Measurements from ENCODE around the gene ELMO1.

The ELMO1 gene

DNA sequence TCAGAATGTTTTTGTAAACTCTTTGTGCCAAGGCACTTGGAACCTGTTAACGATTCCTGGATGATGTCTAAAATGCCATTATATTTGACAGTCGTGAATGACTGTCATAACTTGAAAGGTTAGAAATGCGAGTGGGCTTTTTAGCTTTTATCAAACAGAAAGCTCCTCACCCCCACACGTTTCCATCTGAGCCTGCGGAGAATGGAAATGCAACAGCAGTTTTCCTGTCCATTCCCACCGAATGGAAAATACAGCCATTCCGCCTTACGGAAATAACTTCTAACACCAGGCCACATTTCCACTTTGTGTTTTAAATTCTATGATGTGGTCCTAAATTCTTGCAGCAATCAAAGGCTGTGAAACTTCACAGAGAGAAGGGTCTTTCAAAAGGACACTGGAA is 83.8 kb downstream of the ELMO1 start:
- no peak for DNase-seq

DNA sequence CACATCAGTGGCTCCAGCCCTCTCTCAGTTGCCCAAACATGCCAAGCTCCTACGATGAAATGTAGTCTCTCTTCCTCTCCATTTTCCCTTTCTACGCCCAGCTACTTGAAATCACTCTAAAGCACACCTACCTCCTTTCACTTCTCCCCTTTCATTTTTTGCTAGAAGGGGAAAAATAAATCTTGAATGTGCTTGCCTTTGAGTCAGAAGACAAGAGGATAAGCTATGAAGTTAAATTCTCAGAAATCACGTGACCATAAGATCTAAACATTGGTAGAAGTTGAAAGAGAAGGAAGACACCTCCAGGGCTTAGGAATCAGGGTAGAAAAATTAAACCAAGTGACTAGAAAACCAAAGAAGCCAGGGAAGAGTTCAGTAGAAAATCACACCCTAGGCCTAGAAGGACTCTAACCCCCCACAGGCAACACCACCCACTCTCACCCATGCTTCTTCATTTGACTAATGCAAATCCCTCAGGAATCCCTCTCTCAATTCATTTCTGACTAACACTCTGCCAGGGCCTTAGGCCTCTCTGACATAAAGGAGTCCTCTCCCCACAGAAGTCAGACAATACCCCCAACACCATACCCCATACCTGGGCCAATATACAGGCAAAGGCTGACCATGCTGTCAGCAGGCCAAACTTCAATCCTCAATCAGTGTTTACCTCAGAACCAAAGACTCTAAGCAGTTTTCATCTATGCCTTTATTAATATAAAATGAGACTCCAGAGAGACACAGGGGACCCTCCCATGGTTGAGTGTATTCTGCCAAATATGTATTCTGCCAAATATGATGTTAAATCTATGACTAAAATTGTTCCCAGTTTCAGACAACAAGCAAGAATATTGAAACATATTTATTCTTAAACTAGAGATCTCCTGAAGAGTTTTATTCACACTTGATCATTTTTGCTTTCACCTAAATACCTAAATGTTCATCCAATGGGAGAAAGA is 84.8 kb downstream of the ELMO1 start:
- DNase-seq: no peak

DNA sequence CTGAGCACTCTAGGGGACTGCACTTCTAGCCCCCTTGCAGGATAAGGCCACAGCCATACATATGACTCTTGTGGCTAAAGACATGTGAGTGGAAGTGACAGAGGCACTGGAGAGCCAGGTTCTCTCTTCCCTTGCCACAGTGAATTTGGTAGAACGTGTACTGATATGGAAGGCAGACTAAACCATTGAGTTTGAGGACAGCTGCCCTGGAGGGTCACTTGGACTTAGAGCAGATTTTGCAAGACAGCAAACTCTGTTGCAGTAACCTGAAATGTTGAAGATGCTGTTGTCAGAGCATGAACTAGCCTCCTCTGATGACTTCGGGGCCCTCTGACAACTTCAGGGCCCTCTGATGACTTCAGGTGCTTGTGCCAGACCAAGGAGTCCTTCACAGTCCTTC is 85.9 kb downstream of the ELMO1 start:
- DNase-seq: no peak

DNA sequence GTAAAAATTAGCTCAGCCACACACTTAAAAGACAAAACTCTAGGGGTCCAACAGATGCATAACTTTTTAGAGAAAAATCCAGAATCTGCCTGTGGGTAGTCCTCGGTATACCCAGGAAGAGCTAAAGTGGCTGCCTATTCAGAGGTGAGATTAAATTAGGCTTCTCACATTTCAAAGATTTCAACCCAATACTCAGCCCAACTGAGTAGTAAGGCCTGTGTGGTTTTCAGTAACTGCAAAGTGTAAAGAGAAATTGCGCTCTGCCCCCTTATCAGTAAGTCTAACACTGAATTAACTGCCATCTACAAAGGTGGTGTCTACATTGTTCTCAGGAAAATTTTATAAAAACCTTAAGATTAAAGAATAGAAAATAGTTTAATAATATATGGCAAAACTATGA is 88.2 kb downstream of the ELMO1 start:
- DNase-seq: no peak

DNA sequence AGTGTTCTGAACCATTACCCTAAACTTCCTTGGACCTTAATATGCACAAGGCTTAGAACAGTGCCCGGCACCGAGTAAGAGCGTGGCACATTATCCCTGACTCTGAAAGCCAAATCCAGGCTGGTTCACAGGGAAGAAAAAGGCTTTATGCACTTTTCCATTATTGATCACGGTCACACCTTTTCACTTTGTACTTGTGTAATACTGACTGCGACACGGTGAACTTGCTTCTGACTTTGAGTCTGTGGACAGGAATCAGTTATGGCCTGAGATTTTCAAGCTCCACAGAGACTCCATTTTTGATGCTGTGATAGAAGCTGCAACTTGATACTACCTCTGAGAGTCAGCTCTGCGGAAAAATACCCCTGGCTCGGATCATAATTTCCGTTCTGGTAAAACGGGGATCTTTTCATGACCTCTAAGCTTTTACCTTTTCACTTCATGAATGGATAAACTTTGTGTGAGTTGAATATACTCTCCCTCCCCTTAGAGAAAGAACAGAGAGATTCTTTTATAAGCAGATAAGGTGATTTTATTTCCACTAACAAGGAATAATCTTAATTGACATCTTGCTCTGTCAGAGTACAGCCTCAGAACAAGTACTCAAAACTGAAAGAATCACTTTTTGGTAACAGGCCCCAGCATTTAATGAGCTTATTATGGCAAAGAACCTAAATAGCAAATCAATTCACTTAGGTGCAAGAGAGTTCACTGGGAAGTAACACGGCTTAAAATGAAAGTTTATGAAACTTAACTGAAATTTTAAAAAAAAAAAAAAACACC is 88.8 kb downstream of the ELMO1 start:
- DNase-seq: no peak

DNA sequence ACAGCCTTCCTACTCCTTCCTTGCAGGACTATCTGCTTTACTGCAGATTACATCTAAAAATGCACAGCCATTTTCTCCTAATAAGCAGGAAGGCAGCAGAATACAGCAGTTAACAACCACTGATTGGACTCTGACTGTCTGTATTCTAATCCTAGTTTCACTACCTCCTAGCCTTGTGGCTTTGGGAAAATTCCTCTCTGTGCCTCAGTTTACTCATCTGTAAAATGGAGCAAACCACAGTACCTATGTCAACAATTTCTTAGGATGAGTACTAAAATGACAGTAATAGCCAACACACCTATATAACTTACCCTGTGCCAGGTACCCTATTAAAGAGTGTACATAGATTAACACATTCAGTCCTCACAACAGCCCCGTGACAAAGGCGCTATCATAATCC is 89.5 kb downstream of the ELMO1 start:
- DNase-seq: no peak

DNA sequence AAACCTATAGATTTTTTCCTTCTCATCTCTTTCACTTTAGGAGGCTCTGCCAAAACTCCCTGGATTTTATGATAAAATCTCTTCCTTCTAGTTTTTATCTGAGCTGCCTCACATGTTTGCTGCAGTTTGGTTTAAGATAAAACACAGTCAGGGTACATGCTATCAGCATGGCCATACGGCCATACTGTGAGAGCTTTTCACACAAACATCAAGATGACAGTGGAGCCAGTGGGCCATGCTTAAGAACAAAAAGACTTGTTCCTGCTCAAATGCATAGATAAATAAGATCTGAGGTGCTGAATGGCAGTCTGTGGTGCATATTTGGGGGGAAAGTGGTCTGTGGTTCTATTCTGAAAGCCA is 91.0 kb downstream of the ELMO1 start:
- no peak for DNase-seq

DNA sequence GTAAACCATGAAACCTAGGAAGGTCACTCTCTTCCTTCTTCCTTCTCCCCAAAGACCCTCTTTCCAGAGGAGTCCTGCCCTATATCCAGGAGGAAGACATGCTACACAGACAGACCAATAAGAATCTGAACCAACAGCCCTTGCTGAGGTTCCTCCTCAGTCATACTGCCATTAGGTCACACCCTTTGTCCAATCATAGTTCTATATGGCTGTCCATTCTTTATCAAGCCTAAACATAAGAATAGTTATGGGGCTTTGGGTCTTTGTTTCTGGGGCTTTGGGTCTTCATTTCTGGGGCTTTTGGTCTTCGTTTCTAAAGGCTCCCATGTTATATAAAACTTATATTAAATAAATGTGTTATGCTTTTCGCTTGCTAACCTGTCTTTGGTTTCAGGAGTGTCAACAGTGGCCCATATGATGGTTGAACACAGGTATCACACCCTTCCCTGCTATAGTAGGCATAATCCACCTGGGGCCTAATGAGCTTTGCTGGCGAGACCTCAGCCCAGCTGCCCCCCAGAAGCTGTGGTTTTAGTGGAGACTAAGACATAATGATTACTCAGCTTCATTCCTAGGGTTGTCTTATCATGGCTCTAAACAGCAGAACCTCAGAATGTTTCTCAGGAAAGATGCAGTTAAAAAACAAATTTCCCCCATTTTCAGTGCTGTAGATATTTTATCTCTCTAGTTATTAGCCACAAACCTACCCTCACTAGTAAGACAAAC is 91.6 kb downstream of the ELMO1 start:
- DNase-seq: no peak

DNA sequence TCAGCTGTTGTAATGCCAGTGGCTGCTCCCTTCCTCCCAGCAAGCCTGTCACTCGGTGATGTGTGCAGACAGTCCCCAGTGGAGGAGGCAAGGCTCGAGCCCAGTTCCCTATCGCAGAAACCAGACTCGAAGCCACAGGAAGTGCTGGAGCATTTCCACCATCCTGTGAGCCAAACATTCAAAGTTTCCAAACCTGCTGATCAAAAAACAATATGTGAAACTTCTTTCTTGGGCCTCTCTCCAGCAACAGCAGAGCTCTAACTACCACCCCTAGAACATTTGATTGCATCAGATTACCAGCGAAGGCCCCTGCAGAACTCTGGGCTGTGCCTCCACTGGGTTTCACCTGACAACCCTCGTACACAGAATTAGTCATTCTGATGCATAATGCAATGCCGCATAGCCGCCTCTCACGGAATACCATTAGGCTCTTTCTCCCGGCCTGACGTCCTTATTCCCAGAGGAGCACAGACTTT is 94.0 kb downstream of the ELMO1 start:
- no peak for DNase-seq

DNA sequence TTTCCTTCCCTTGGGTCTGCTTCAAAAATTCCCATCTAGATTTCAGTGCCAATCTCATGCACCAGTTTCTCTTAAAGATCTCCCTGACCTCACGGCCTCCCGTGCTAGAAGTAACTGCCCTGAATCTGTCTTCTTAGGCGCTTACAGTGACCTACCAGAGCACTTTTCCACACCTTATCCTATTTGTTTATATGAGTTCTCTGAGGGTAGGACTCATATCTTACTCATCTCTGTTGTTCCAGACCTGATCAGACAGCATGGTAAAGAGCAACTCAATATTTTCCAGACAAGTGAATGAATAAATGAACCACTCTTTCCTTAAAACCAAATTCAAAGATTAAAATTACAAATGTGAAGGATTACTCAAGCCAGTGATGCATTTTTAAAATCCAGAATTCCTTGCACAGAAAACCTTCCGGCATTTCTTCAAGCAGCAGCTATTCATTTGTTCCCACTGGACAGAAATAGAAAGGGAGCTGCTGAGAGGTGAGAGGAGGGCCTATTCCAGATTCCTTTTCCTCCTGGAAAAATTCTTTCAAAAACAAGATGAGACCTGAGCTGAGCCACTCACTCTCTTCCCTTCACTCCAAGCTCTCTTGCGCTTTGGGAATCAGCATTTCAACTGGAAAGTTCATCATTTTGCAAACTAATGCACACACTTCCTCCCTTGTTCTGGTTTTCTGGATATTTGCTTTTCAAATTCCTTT is 94.6 kb downstream of the ELMO1 start:
- DNase-seq: no peak

DNA sequence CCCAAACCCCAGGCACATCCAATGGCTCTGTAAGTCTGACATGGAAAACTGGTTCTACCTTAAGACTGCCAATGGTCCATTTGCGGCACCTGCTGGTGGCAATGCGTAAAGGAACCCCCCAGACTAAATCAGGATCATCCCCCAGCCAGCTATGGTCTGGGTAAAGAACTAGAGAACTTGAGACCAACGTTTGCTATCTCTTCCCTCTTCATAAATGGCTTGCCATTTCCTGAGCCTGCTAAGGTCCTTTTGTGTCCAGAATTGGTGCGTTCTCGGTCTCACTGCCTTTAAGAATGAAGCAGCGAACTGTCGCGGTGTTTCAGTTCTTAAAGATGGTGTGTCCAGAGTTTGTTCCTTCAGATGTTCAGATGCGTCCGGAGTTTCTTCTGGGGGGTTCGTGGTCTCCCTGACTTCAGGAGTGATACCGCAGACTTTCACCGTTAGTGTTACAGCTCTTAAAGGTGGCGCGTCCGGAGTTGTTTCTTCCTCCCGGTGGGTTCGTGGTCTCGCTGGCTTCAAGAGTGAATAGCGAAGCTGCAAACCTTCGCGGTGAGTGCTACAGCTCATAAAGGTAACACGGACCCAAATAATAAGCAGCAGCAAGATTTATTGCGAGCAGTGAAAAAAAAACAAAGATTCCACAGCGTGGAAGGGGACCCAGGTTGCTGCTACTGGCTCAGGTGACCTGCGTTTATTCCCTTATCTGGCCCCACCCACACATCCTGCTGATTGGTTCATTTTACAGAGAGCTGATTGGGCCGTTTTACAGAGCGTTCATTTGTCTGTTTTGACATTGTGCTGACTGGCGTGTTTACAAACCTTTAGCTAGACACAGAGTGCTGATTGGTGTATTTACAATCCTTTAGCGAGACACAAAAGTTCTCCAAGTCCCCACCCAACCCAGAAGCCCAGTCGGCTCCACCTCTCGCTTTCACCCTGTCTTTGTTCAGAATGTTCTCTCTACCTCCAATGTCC is 95.4 kb downstream of the ELMO1 start:
- peak; percentile 19 for DNase-seq

DNA sequence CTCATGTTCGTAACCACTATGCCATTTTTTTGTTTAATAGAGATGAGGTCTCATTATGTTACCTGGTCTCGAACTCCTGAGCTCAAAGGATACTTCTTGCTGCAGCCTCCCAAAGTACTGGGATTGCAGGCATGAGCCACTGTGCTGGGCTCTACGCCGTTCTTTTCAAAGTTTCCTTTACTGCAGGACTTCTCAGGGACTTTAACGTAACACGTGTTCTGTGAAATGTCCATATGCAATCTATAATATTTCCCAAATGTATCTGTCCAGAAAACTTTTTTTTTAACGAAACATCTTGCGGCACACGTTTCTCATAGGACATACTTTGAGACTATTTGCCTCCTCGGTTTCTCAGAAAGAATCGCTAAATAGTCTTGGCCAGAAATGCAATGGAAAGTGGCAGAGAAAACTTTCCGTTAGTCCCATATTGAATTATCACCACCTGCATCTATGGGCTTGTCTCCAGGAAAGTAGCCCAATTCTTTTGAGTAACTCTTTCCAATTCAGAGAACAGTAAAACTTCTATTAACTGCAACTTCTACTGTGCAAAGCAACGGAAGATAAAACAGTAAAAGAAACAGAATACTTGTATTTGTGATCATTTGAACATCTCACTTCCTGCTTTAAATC is 96.3 kb downstream of the ELMO1 start:
- no peak for DNase-seq

DNA sequence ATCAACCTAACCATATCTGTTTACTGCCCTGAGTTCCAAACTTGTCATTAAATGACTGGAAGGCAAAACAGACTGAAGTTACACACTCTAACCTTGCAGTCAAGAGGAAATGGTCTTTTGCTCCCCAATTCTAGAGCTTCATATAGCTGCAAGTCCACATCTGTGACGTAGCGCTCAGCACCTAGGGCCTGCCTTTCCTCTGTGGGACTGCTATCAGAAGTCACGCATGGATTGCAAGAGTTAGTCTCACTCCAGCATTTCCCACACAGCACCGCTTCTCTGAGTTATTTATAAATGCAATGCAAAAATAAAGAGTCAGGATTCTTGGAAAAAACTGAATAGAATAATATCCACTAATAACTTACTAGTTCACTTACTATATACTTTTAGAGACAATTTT is 96.9 kb downstream of the ELMO1 start:
- no peak for DNase-seq

DNA sequence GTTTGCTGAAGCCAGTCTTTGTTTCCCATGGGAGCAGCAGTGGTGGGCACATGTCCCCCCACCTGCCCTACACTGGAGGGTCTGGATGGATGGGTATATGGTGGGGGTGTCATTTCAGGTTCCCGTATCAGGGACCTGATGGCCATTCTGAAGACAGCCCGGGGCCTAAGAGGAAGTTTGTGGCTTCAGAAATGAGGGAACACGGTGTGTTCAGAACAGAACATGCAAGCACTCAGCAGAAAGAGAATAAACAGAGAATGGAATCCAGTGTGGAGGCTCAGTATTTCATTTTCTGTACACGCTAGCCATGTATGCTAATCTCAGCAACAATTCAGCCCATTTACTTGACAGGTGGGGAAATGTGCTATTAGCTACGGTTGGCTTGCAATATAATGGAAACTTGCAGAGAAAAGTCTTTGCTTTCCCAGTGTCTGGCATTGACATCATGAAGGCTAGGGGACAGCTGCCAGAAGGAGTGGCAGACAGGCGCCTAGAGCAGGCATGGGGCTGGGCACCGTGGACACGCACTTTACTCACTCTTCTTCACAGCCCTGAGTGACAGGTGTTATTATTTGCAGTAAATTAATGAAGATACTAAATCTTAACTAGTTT is 98.6 kb downstream of the ELMO1 start:
- no peak for DNase-seq

DNA sequence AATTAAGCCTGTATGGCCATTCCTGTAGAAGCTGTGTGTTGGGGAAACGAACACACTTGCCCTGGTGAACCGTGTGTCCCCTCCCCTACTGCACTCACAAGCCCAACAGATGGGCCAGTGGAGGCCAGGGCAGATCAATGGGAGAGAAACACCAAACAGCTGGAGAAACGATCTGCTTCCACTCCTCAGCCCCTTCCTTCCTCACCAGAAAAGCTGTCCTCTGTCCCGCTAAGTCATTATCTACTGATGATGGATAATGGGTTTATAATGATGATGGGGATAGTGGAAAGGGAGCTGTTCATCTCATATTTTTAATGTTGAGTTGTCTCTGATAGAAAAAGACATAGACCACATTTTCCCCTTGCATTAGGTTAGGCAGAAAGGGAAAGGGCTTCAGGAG is 99.7 kb downstream of the ELMO1 start:
- DNase-seq: no peak

DNA sequence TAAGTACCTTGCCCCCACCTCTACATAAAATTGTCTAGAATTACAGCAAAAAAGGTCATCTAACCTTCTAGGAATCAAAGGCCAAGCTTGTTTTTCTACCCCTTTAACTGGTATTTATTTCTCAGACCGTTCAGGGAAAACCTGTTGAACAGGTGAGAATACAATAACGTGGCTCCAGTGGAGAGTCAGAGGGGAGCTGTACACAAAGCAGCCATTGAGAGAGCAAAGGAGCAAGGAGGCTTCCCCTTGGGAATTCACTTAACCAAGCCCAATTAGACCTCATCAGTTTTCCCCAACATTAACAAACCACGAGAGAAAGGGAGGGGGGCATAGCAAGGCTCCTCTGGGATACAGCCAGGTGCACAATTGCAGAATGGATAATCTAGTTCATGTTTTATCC is 101.9 kb downstream of the ELMO1 start:
- peak; percentile 85 for DNase-seq

DNA sequence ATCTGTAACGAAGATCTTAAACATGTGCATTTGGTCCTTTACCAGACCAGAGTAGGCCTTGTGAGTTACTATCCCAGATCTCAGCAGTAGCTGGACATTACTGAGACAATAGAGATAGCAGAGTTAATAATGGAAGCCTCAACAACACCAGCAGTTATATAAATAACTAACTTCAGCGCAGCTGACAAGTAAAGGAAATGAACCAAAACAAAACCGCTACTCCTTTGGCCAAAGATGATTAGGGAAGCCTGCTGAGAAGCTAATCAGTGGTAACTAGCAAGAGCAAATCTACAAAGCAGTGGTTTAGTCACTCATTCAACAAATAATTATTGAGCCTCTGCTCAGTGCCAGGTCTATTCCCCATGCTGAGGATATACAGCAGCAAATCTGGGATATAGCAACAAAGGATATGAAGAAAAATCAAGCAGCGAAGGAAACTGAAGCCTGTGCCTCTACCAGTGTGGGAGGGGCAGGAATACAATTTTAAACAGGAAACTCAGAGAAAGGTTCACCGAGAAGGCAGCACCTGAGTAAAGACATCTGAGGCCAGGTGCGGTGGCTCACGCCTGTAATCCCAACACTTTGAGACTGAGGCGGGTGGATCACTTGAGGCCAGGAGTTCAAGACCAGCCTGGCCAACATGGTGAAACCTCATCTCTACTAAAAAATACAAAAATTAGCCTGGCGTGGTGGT is 103.6 kb downstream of the ELMO1 start:
- no peak for DNase-seq

DNA sequence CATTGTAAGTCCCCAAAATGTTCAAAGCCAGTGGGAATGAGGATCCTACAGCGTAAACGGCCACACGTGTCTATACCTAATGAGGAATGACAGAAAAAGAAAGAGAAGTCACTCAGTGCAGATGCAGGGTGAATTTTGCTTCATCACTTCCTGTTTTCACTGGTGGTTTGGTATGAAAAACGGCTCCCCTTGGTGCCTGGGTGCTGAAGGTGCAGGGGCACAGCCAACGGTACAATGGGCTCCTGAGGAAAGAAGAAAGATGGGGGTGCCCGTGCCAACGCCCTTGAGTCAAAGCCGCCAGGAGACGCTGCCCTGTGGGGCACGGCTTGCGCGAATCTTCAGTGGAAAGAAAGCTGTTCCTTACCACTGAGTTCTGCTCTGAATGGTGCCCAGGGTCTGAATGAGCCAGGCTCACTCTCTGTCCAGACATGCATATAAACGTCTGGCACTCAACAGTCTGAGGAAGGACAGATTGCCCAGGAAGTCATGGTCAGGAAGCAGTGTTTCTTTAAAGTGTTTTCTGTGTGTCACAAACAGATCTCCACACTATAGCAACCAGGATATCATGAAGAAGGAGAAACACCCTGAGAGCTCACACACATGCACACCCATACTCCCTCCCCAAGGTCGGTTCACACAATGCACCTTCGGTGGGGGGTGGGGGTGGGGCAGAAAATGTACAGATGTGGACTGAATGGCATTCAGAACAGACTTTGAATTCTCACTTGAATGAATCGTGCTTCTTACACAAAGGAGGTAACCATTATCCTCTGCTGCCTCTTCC is 105.8 kb downstream of the ELMO1 start:
- DNase-seq: no peak

DNA sequence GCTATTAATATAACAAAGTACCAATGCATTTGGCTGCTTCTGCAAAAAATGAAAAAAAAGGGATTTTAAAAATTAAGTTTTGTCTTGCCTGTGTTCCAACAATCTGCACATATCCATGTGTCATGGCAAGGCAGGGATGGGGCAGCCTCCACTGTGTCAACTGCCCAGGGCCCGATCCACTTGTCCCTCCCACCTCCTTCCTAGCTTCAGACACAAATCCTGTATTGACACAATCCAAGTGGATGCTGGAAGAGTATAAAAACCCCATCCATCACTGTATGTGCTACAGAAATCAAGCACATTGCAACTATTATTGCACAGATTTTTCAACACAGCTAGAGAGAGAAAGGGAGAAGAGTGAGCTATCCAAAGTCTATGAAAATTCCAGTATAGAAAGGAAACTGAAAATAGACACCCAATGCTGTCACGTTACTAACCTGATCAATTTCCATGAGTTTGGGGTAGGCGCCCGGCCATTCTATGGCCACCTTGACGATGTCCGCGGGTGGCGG is 106.4 kb downstream of the ELMO1 start:
- no peak for DNase-seq
